GM18520 (cell line): ENCODE measurements around the gene USHBP1.
A peak's percentile ranks its signal among the peaks of the same experiment; 100 is the strongest.

Source experiments
- ATAC-seq: cut with Tn5 transposase; IDR thresholded peaks from one replicate; pipeline ENCODE4 v1.9.1; 2021; ENCODE audit not compliant: unreplicated experiment

Gene USHBP1

GRCh38 chr19:17215127-17215971, 49.2 kb downstream of the USHBP1 start, which contains the start of gene USE1:
USE1 (plus strand) TSS chr19:17215357; CDS start chr19:17215406, 49 bp downstream.
- peak; percentile 48 for ATAC-seq

- no peak for ATAC-seq
These were observed 49.9 kb downstream of the USHBP1 start for GRCh38 chr19:17214508-17215126.

- no peak for ATAC-seq
These were observed 51.2 kb downstream of the USHBP1 start for GRCh38 chr19:17213334-17213733.

- no peak for ATAC-seq
These were observed 52.7 kb downstream of the USHBP1 start for GRCh38 chr19:17211547-17212446.

GRCh38 chr19:17210296-17210695, 54.2 kb downstream of the USHBP1 start:
- no peak for ATAC-seq

- ATAC-seq, result no peak
These were observed 55.2 kb downstream of the USHBP1 start for GRCh38 chr19:17209126-17210036.

GRCh38 chr19:17206736-17207581, 57.6 kb downstream of the USHBP1 start:
- no peak for ATAC-seq

- no peak for ATAC-seq
These were observed 59.1 kb downstream of the USHBP1 start for GRCh38 chr19:17205237-17206140.

- no peak for ATAC-seq
These were observed 61.8 kb downstream of the USHBP1 start for GRCh38 chr19:17202713-17203112.

- ATAC-seq, result no peak
These were observed 62.3 kb downstream of the USHBP1 start for GRCh38 chr19:17202249-17202648.

- ATAC-seq, result no peak
These were observed 64.0 kb downstream of the USHBP1 start for GRCh38 chr19:17200408-17201079.
